H1 (cell line): ENCODE results near the gene H6PD. TPM values are rescaled to one million over a fixed set of nuclear protein-coding genes. Genes with fewer than 3 reads are reported as not detected.

Experiments used
- CTCF ChIA-PET: fragments of 300-600 bp; sonication (Branson Sonifier 250); formaldehyde crosslinking; loops from one replicate; lab custom pipeline; 2021; ENCODE audit not compliant: partially characterized antibody; lab: Charles Lee
- POLR2A ChIA-PET: fragments of 300-600 bp; sonication (Branson Sonifier 250); formaldehyde crosslinking; loops from one replicate; lab custom pipeline; 2021; ENCODE audit warnings: inconsistent platforms; ENCODE audit not compliant: partially characterized antibody; lab: Charles Lee
- DNase-seq, 2 experiments: peaks; one replicate each; pipeline versions ENCODE4 v3.0.0 to v3.0.0-alpha.2; 2010 to 2022; ENCODE audit warnings: low spot score in 2 of 2, low read depth in 1 of 2, mixed read lengths in 1 of 2
- FAIRE-seq: peaks from 2 replicates; lab custom pipeline; 2011; peaks lifted over from hg19 to GRCh38; lab: Jason Lieb, UNC
- H2AFZ ChIP-seq: 2 replicates; pipeline ENCODE4 v1.8.1; 2012; ENCODE audit warnings: low read length, inconsistent platforms
- H2AK5ac ChIP-seq: 2 replicates; pipeline ENCODE4 v1.6.1; 2013; ENCODE audit warnings: low read depth, low read length
- H2BK120ac ChIP-seq: replicated peaks from 2 replicates; pipeline ENCODE3; 2013; ENCODE audit warnings: low read depth, low read length, inconsistent platforms
- H2BK12ac ChIP-seq: 2 replicates; pipeline ENCODE4 v1.6.1; 2013; ENCODE audit warnings: low read depth, low read length
- H2BK15ac ChIP-seq: 2 replicates; pipeline ENCODE4 v1.6.1; 2013; ENCODE audit warnings: low read length
- H2BK20ac ChIP-seq: 2 replicates; pipeline ENCODE4 v1.6.1; 2013; ENCODE audit warnings: low read length
- H2BK5ac ChIP-seq: 2 replicates; pipeline ENCODE4 v1.6.1; 2013; ENCODE audit warnings: low read depth, low read length
- H3K14ac ChIP-seq: 2 replicates; pipeline ENCODE4 v1.6.1; 2013; ENCODE audit warnings: inconsistent platforms; ENCODE audit not compliant: insufficient read length
- H3K18ac ChIP-seq: 2 replicates; pipeline ENCODE4 v1.6.1; 2013; ENCODE audit warnings: low read length; ENCODE audit errors: extremely low read depth
- H3K23ac ChIP-seq: 2 replicates; pipeline ENCODE4 v1.6.1; 2013; ENCODE audit warnings: inconsistent platforms; ENCODE audit not compliant: insufficient read length
- H3K23me2 ChIP-seq: 2 replicates; pipeline ENCODE4 v1.6.1; 2013; ENCODE audit warnings: low read depth, low read length
- H3K27ac ChIP-seq: 2 replicates; pipeline ENCODE4 v1.6.1; 2011; ENCODE audit warnings: low read depth, low read length, inconsistent platforms
- H3K27me3 ChIP-seq, 4 experiments: replicated peaks in 1 of 4; 1 replicate in 1 of 4; 2 replicates in 3 of 4; pipeline versions ENCODE4 v1.6.1 to v1.8.1; 2011 to 2013; ENCODE audit warnings: low read length in 3 of 4, mild to moderate bottlenecking in 3 of 4, inconsistent platforms in 2 of 4, mixed read lengths in 2 of 4, moderate library complexity in 1 of 4; ENCODE audit not compliant: control insufficient read depth in 3 of 4, insufficient read depth in 3 of 4; ENCODE audit errors: extremely low read depth in 1 of 4
- H3K36me3 ChIP-seq, 4 experiments: 2 replicates each; pipeline versions ENCODE4 v1.6.1 to v1.8.1; 2011 to 2013; ENCODE audit warnings: mild to moderate bottlenecking in 4 of 4, low read length in 3 of 4, moderate library complexity in 2 of 4, control low read depth in 1 of 4, inconsistent platforms in 1 of 4; ENCODE audit not compliant: insufficient read depth in 4 of 4, control insufficient read depth in 2 of 4
- H3K4ac ChIP-seq: replicated peaks from 2 replicates; pipeline ENCODE3; 2013; ENCODE audit warnings: low read length, low read depth, mixed read lengths, inconsistent platforms; ENCODE audit not compliant: insufficient read length
- H3K4me1 ChIP-seq, 4 experiments: replicated peaks in 1 of 4; 1 replicate in 1 of 4; 2 replicates in 3 of 4; pipeline versions ENCODE4 v1.6.1 to v1.8.1; 2011 to 2013; ENCODE audit warnings: low read length in 3 of 4, inconsistent platforms in 2 of 4, mixed read lengths in 1 of 4; ENCODE audit not compliant: insufficient read depth in 4 of 4, control insufficient read depth in 3 of 4
- H3K4me2 ChIP-seq, 2 experiments: 2 replicates each; pipeline versions ENCODE4 v1.6.1 to v1.8.1; 2011 to 2013; ENCODE audit warnings: low read depth in 2 of 2, low read length in 2 of 2, control low read depth in 1 of 2, inconsistent platforms in 1 of 2, mild to moderate bottlenecking in 1 of 2; ENCODE audit not compliant: insufficient read depth in 1 of 2
- H3K4me3 ChIP-seq, 4 experiments: fragments of 200-600, 300-600 bp in 1 of 4; sonication (generic), shearing (Covaris generic), sonication (Bioruptor Twin) in 1 of 4; 2 replicates each; pipeline versions ENCODE4 v1.5.1 to v1.8.1; 2011 to 2016; ENCODE audit warnings: low read length in 4 of 4, low read depth in 3 of 4, control low read depth in 2 of 4, inconsistent platforms in 2 of 4, mild to moderate bottlenecking in 2 of 4, mixed read lengths in 1 of 4, moderate library complexity in 1 of 4; ENCODE audit not compliant: insufficient read depth in 2 of 4; ENCODE audit errors: extremely low read depth in 1 of 4
- H3K56ac ChIP-seq: replicated peaks from 2 replicates; pipeline ENCODE3; 2013; ENCODE audit warnings: low read depth, mild to moderate bottlenecking, mixed read lengths, low read length, inconsistent platforms; ENCODE audit not compliant: insufficient read length
- H3K79me1 ChIP-seq: 2 replicates; pipeline ENCODE4 v1.6.1; 2013; ENCODE audit warnings: low read depth, low read length, control low read depth
- H3K79me2 ChIP-seq, 2 experiments: 2 replicates each; pipeline versions ENCODE4 v1.6.1 to v1.8.1; 2012 to 2013; ENCODE audit warnings: low read length in 2 of 2, mild to moderate bottlenecking in 2 of 2, inconsistent platforms in 1 of 2; ENCODE audit not compliant: insufficient read depth in 2 of 2, control insufficient read depth in 1 of 2
- H3K9ac ChIP-seq, 4 experiments: replicated peaks in 1 of 4; 1 replicate in 1 of 4; 2 replicates in 3 of 4; pipeline versions ENCODE4 v1.6.1 to v1.8.1; 2011 to 2013; ENCODE audit warnings: low read depth in 3 of 4, low read length in 3 of 4, control low read depth in 2 of 4, mild to moderate bottlenecking in 2 of 4, moderate library complexity in 2 of 4, inconsistent platforms in 1 of 4; ENCODE audit errors: extremely low read depth in 1 of 4
- H3K9me3 ChIP-seq, 2 experiments: 2 replicates each; pipeline versions ENCODE4 v1.6.1 to v1.8.1; 2012 to 2013; ENCODE audit warnings: mild to moderate bottlenecking in 2 of 2, moderate library complexity in 2 of 2, control low read depth in 1 of 2, inconsistent platforms in 1 of 2, low read depth in 1 of 2, low read length in 1 of 2, mixed read lengths in 1 of 2; ENCODE audit not compliant: insufficient read depth in 2 of 2
- H4K20me1 ChIP-seq, 2 experiments: replicated peaks in 1 of 2; 2 replicates each; pipeline versions ENCODE3 to v1.8.1; 2011 to 2013; ENCODE audit warnings: inconsistent platforms in 2 of 2, low read length in 2 of 2, mild to moderate bottlenecking in 1 of 2; ENCODE audit not compliant: insufficient read depth in 2 of 2, control insufficient read depth in 1 of 2
- H4K5ac ChIP-seq: 2 replicates; pipeline ENCODE4 v1.6.1; 2013; ENCODE audit warnings: low read length, low read depth, mixed read lengths, inconsistent platforms; ENCODE audit not compliant: insufficient read length
- H4K8ac ChIP-seq: 2 replicates; pipeline ENCODE4 v1.8.0; 2013; ENCODE audit warnings: mild to moderate bottlenecking, moderate library complexity, low read length, inconsistent platforms; ENCODE audit not compliant: insufficient read depth; ENCODE audit errors: extremely low read depth
- H4K91ac ChIP-seq: replicated peaks from 2 replicates; pipeline ENCODE3; 2013; ENCODE audit warnings: low read length, mixed read lengths, inconsistent platforms; ENCODE audit not compliant: insufficient read length
- CTBP2 ChIP-seq: IDR thresholded peaks from 2 replicates; pipeline ENCODE4 v1.7.0; 2011; ENCODE audit warnings: borderline replicate concordance, mild to moderate bottlenecking, moderate library complexity, mixed read lengths, low read length; ENCODE audit not compliant: insufficient read depth, insufficient read length
- GABPA ChIP-seq: IDR thresholded peaks from 2 replicates; pipeline ENCODE4 v1.6.1; 2011; ENCODE audit warnings: mild to moderate bottlenecking, low read length, moderate library complexity, borderline replicate concordance; ENCODE audit not compliant: insufficient read depth
- GTF2F1 ChIP-seq: IDR thresholded peaks from 2 replicates; pipeline ENCODE4 v1.6.1; 2012; ENCODE audit warnings: low read depth, low read length, improper control_type of control experiment, borderline replicate concordance
- HDAC6 ChIP-seq: IDR thresholded peaks from one replicate; pipeline ENCODE4 v1.7.1; 2012; ENCODE audit warnings: low read depth, mild to moderate bottlenecking, inconsistent platforms, low read length, moderate library complexity
- NRF1 ChIP-seq: IDR thresholded peaks from 2 replicates; pipeline ENCODE4 v1.6.1; 2011; ENCODE audit warnings: mild to moderate bottlenecking, low read depth, low read length, improper control_type of control experiment
- POLR2A ChIP-seq, 2 experiments: IDR thresholded peaks; 1 replicate in 1 of 2; 2 replicates in 1 of 2; pipeline ENCODE4 v1.6.1; 2011; ENCODE audit warnings: low read depth in 2 of 2, low read length in 2 of 2, mild to moderate bottlenecking in 2 of 2; ENCODE audit errors: control extremely low read depth in 1 of 2
- POU5F1 ChIP-seq: IDR thresholded peaks from 2 replicates; pipeline ENCODE4 v1.6.1; 2011; ENCODE audit warnings: low read depth, mild to moderate bottlenecking, low read length, moderate library complexity
- TEAD4 ChIP-seq: IDR thresholded peaks from 2 replicates; pipeline ENCODE4 v1.6.1; 2012; ENCODE audit warnings: low read depth, low read length, inconsistent platforms, mixed read lengths
- YY1 ChIP-seq: IDR thresholded peaks from 2 replicates; pipeline ENCODE4 v1.6.1; 2011; ENCODE audit warnings: low read depth, mild to moderate bottlenecking, low read length
- whole genome bisulfite sequencing, 2 experiments: shearing (Covaris generic) in 1 of 2; methylation state at CpG; one replicate each; pipeline versions ENCODE4 v1.1.6 to v1.1.7; 2013 to 2015; ENCODE audit warnings: low lambda C conversion rate in 2 of 2, mixed read lengths in 2 of 2, inconsistent platforms in 1 of 2, low coverage in 1 of 2, missing lambda C conversion rate in 1 of 2; ENCODE audit not compliant: insufficient replicate concordance in 2 of 2, insufficient coverage in 1 of 2, insufficient read length in 1 of 2; ENCODE audit errors: extremely low coverage in 1 of 2, missing lambda C conversion rate in 1 of 2; 5-methylcytosine and 5-hydroxymethylcytosine counted together
- polyA plus RNA-seq, 7 experiments: library from polyadenylated mRNA; depleted of rRNA in 3 of 7; stranded (reverse) in 5 of 7; unstranded in 2 of 7; fragments of >200 nt in 5 of 7; fragments of 200-250 nt in 2 of 7; gene quantifications; 1 replicate in 5 of 7; 2 replicates in 1 of 7; 4 replicates in 1 of 7; pipeline versions ENCODE4 v1.2.1 to v1.2.3, GENCODE V29; 2011 to 2013; ENCODE audit warnings: missing spikeins in 2 of 7, mixed read lengths in 2 of 7
- total RNA-seq: library from RNA; stranded (reverse); fragmentation: NEBNext Ultra II Directional; extraction: Animal tissue kit (Norgen Biotek cat#: 25700); gene quantifications from 2 replicates; pipeline ENCODE4 v1.2.1, GENCODE V29; 2021
- TF ChIP-seq, protein P1 (sequence below), 3 experiments: IDR thresholded peaks; 1 replicate in 2 of 3; 2 replicates in 1 of 3; pipeline versions ENCODE4 v1.5.1 to v1.6.1; 2011; ENCODE audit warnings: low read length in 3 of 3, mild to moderate bottlenecking in 3 of 3, inconsistent platforms in 2 of 3, low read depth in 1 of 3, moderate library complexity in 1 of 3; ENCODE audit not compliant: insufficient read depth in 1 of 3; ENCODE audit errors: control extremely low read depth in 1 of 3

H6PD gene
- total and polyA plus RNA-seq, 2 of the 8 experiments (the other 6 are each of a cell fraction or from before 2014, with no cell fraction given) = 3.6 to 3.8 TPM

GRCh38 chr1:9186082-9186859, 48.3 kb upstream of the H6PD start:
- H3K14ac ChIP-seq = no peak overlapping the region
- no peak overlapping the region for H3K4ac ChIP-seq
- H3K4me3 ChIP-seq = no peak overlapping the region
- H2BK12ac ChIP-seq = no peak overlapping the region
- H3K79me1 ChIP-seq = no peaks in the 10 kb centered on the region
- H4K20me1 ChIP-seq = peaks cover 0 to 2% of the 10 kb centered on the region in 2 experiments
- no peak overlapping the region for H3K4me2 ChIP-seq
- H3K36me3 ChIP-seq = no peaks in the 10 kb centered on the region; a peak in 1 of 8 replicates
- no peak overlapping the region for H4K8ac ChIP-seq
- H3K4me1 ChIP-seq = peaks cover 0 to 8% (median 6%) of the 10 kb centered on the region in 4 experiments; a peak in 4 of 7 replicates
- no peak overlapping the region for H2BK20ac ChIP-seq
- CTCF ChIA-PET = interaction anchor here (0.6 to 1.1 kb wide), 3 partner anchors 21 to 30 kb away, joined by 3 read pairs; no protein-coding TSS in a partner anchor
- H2BK5ac ChIP-seq = no peak overlapping the region
- no peak overlapping the region for H2BK120ac ChIP-seq
- DNase-seq (no peak), FAIRE-seq (no peak)
- WGBS, 2 experiments = 74% methylated on average over 5 of the region's 5 CpGs; no CpG with 5 or more reads in 1 of the 2 experiments
- no peak overlapping the region for H2BK15ac ChIP-seq
- H3K27me3 ChIP-seq = peaks cover 0 to 23% (median 12%) of the 10 kb centered on the region in 4 experiments; a peak in 5 of 7 replicates
- H2AK5ac ChIP-seq = no peak overlapping the region
- no peak overlapping the region for H3K23ac ChIP-seq
- H3K18ac ChIP-seq = no peak overlapping the region
- H3K56ac ChIP-seq = no peak overlapping the region
- no peak overlapping the region for H3K9ac ChIP-seq
- no peak overlapping the region for H4K91ac ChIP-seq
- H3K79me2 ChIP-seq = peaks cover 0 to 3% of the 10 kb centered on the region in 2 experiments; a peak in 1 of 4 replicates
- H3K23me2 ChIP-seq = peaks cover 20% of the 10 kb centered on the region
- no peak overlapping the region for H2AFZ ChIP-seq
- no peaks in the 10 kb centered on the region for H3K9me3 ChIP-seq
- no peak overlapping the region for H4K5ac ChIP-seq
- no peak overlapping the region for H3K27ac ChIP-seq
- POLR2A ChIA-PET = interaction anchor here (0.6 to 1.3 kb wide), 4 partner anchors 24 to 74 kb away, joined by 3 to 4 read pairs (median 3); no protein-coding TSS in a partner anchor
- TF ChIP-seq HDAC6 = no peak
- TF ChIP-seq YY1 = no peak
- TF ChIP-seq TEAD4 = no peak
- TF ChIP-seq POU5F1 = no peak
- TF ChIP-seq GTF2F1 = no peak
- TF ChIP-seq, protein P1, sequence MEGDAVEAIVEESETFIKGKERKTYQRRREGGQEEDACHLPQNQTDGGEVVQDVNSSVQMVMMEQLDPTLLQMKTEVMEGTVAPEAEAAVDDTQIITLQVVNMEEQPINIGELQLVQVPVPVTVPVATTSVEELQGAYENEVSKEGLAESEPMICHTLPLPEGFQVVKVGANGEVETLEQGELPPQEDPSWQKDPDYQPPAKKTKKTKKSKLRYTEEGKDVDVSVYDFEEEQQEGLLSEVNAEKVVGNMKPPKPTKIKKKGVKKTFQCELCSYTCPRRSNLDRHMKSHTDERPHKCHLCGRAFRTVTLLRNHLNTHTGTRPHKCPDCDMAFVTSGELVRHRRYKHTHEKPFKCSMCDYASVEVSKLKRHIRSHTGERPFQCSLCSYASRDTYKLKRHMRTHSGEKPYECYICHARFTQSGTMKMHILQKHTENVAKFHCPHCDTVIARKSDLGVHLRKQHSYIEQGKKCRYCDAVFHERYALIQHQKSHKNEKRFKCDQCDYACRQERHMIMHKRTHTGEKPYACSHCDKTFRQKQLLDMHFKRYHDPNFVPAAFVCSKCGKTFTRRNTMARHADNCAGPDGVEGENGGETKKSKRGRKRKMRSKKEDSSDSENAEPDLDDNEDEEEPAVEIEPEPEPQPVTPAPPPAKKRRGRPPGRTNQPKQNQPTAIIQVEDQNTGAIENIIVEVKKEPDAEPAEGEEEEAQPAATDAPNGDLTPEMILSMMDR (IDR thresholded peaks at IDR 0.05; ENCODE audit: control extremely low read depth in 1 of 3, insufficient read depth in 1 of 3, low read depth in 1 of 3, low read length in 3 of 3) = no peak
- no peak for TF ChIP-seq GABPA
- no peak for TF ChIP-seq CTBP2
- TF ChIP-seq POLR2A (IDR thresholded peaks at IDR 0.05; ENCODE audit: control extremely low read depth in 1 of 2, low read depth in 2 of 2, low read length in 2 of 2) = no peak
- TF ChIP-seq NRF1 = no peak
